Measurements from ENCODE around the gene SH3RF1.

- TF ChIP-seq ZNF138 (CRISPR knock-in tag; conservative IDR thresholded peaks at IDR 0.05) (no peak), CTCF (IDR thresholded peaks at IDR 0.05) (no peak), FOXP4 (CRISPR knock-in tag; IDR thresholded peaks at IDR 0.05) (no peak), JUN (CRISPR knock-in tag; IDR thresholded peaks at IDR 0.05) (no peak), ZNF416 (CRISPR knock-in tag; IDR thresholded peaks at IDR 0.05) (no peak), MAX (CRISPR knock-in tag; IDR thresholded peaks at IDR 0.05) (no peak), MXD4 (CRISPR knock-in tag; IDR thresholded peaks at IDR 0.05; ENCODE audit: borderline replicate concordance) (no peak), NFE2L1 (CRISPR knock-in tag; IDR thresholded peaks at IDR 0.05) (no peak), ZNF281 (CRISPR knock-in tag; IDR thresholded peaks at IDR 0.05) (no peak), ATF1 (CRISPR knock-in tag; IDR thresholded peaks at IDR 0.05) (no peak), NR2C2 (CRISPR knock-in tag; IDR thresholded peaks at IDR 0.05) (no peak), ZNF425 (CRISPR knock-in tag; conservative IDR thresholded peaks at IDR 0.05) (no peak), ETV6 (CRISPR knock-in tag; IDR thresholded peaks at IDR 0.05) (no peak), E2F5 (CRISPR knock-in tag; IDR thresholded peaks at IDR 0.05) (no peak)
Measured at GRCh38 chr4:169059306-169060211, 211.2 kb downstream of the SH3RF1 start.
